HEK293 (cell line): Measurements from ENCODE around the gene KIFAP3.

Experiments used
- ATF2 ChIP-seq: fragments of 450-650 bp; formaldehyde crosslinking; IDR thresholded peaks from 2 replicates; pipeline ENCODE4 v1.5.1; 2016; ENCODE audit warnings: missing biosample characterization, missing genetic modification characterization, low read depth
- BCL11B ChIP-seq: fragments of 450-650 bp; formaldehyde crosslinking; IDR thresholded peaks from 2 replicates; pipeline ENCODE4 v1.5.1; 2016; ENCODE audit warnings: low read depth, missing biosample characterization, missing genetic modification characterization
- CTCF ChIP-seq: fragments of 450-650 bp; formaldehyde crosslinking; IDR thresholded peaks from 2 replicates; pipeline ENCODE4 v1.5.1; 2016; ENCODE audit warnings: missing biosample characterization, missing genetic modification characterization
- KLF10 ChIP-seq: fragments of 450-650 bp; IDR thresholded peaks from 2 replicates; pipeline ENCODE4 v1.5.1; 2018; ENCODE audit warnings: missing biosample characterization, mild to moderate bottlenecking, missing genetic modification characterization
- MZF1 ChIP-seq: fragments of 450-650 bp; formaldehyde crosslinking; IDR thresholded peaks from 2 replicates; pipeline ENCODE4 v1.5.1; 2017; ENCODE audit warnings: missing biosample characterization, missing genetic modification characterization, borderline replicate concordance
- YY1 ChIP-seq: fragments of 450-650 bp; formaldehyde crosslinking; IDR thresholded peaks from 2 replicates; pipeline ENCODE4 v1.5.1; 2018; ENCODE audit warnings: missing biosample characterization, missing genetic modification characterization
- ZBTB11 ChIP-seq: fragments of 450-650 bp; formaldehyde crosslinking; conservative IDR thresholded peaks from 2 replicates; pipeline ENCODE4 v1.5.1; 2016; ENCODE audit warnings: low read depth, missing biosample characterization, missing genetic modification characterization
- ZNF280D ChIP-seq: fragments of 450-650 bp; formaldehyde crosslinking; IDR thresholded peaks from 2 replicates; pipeline ENCODE4 v1.5.1; 2016; ENCODE audit warnings: missing biosample characterization, missing genetic modification characterization
- ZNF664 ChIP-seq: fragments of 450-650 bp; formaldehyde crosslinking; IDR thresholded peaks from 2 replicates; pipeline ENCODE4 v1.5.1; 2016; ENCODE audit warnings: missing biosample characterization, missing genetic modification characterization
- TF ChIP-seq, protein P1 (sequence below): fragments of 450-650 bp; formaldehyde crosslinking; IDR thresholded peaks from 2 replicates; pipeline ENCODE4 v1.5.1; 2016; ENCODE audit warnings: missing biosample characterization, missing genetic modification characterization

DNA sequence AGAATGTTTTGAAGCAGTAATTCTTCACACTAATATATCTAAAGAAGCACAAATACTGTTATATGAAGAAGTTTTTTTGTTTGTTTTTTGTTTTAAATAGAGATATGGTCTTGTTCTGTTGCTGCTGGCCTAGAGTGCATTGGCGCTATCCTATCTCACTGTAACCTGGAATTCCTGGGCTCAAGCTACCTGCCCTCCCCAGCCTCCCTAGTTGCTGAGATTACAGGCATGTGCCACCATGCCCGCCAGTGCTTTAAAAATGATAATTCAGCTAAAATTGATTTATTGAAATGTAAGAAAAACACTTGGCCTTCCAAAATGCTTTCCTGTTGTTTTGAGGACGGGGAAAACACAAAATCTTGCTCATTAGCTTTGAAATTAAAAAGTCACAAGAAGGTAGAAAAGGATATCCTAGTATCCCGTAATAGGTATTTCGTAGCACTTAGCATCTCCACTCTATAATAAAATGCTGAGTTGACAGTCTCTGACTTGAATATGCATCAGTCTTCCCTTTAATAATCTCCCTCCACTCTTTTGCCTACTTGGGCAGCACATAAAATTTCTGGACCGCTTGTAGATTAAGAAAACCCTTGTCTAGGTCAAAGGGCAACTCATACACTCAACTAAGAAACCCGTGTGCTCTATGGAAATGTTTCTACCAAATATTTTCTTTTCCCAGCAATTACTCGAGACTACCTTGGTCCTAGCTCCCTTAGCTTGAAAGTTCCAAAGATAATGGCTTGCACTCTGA lies 182.1 kb downstream of the KIFAP3 start:
- no peak for TF ChIP-seq ZNF664 (tag by site-specific recombination)
- TF ChIP-seq ATF2 (tag by site-specific recombination): no peak
- no peak for TF ChIP-seq CTCF
- TF ChIP-seq KLF10 (tag by site-specific recombination): no peak
- TF ChIP-seq, protein P1, sequence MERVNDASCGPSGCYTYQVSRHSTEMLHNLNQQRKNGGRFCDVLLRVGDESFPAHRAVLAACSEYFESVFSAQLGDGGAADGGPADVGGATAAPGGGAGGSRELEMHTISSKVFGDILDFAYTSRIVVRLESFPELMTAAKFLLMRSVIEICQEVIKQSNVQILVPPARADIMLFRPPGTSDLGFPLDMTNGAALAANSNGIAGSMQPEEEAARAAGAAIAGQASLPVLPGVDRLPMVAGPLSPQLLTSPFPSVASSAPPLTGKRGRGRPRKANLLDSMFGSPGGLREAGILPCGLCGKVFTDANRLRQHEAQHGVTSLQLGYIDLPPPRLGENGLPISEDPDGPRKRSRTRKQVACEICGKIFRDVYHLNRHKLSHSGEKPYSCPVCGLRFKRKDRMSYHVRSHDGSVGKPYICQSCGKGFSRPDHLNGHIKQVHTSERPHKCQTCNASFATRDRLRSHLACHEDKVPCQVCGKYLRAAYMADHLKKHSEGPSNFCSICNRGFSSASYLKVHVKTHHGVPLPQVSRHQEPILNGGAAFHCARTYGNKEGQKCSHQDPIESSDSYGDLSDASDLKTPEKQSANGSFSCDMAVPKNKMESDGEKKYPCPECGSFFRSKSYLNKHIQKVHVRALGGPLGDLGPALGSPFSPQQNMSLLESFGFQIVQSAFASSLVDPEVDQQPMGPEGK (tag by site-specific recombination): no peak
- TF ChIP-seq BCL11B: no peak
- no peak for TF ChIP-seq ZNF280D
- TF ChIP-seq ZBTB11 (tag by site-specific recombination): no peak
- TF ChIP-seq YY1 (tag by site-specific recombination): no peak
- TF ChIP-seq MZF1 (tag by site-specific recombination): no peak
